Loucy (cell line): ENCODE data around the gene UBTD2.

Experiments
- EZH2phosphoT487 ChIP-seq: fragments of 200-600 bp; IDR thresholded peaks from 2 replicates; pipeline ENCODE4 v1.6.1; 2018; ENCODE audit warnings: antibody characterized with exemption, mild to moderate bottlenecking, moderate library complexity, borderline replicate concordance
- TF ChIP-seq, protein P1 (sequence below): fragments of 200-600 bp; sonication (generic); conservative IDR thresholded peaks from 2 replicates; pipeline ENCODE4 v1.5.1; 2014; ENCODE audit warnings: mild to moderate bottlenecking, antibody characterized with exemption, low read length

DNA sequence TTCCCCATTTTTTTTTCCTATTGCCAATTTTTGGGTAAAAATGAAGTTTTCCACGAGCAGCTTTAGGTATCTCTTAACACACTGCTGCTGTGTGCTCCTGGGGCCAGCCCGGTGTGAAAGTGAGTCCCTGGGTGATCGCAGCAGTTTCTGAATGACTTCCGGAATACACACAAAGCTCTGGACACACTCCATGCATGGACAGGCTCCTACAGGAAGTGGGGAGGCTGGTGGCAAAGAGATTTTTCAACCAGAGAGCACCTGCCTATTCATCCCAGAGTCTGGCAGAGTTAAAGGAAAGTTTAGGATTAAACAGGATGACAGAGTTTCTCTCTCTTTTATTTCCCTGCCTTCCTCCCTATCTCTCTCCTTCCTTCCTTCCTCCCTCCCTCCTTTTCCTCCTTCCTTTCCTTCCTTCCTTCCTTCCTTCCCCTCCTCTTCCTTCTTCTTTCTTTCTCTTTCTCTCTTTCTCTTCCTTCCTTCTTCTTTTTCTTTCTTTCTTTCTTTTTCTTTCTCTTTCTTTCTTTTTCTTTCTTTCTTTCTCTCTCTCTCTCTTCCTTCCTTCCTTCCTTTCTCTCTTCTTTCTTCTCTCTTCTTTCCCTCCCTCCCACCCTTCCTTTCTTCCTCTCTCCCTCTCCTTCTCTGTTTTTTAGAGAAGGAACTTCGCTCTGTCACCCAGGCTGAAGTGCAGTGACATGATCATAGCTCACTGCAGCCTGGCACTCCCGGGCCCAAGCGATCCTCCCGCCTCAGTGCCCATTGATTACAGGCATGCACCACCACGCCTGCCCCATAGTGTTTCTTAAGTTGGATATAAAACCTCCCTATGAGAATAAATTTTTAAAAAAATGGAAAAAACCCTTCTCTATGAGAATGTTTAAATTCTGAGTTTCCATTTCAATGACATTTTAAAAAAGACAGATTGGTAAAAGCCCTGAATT, 38.7 kb upstream of the UBTD2 start:
- TF ChIP-seq, protein P1, sequence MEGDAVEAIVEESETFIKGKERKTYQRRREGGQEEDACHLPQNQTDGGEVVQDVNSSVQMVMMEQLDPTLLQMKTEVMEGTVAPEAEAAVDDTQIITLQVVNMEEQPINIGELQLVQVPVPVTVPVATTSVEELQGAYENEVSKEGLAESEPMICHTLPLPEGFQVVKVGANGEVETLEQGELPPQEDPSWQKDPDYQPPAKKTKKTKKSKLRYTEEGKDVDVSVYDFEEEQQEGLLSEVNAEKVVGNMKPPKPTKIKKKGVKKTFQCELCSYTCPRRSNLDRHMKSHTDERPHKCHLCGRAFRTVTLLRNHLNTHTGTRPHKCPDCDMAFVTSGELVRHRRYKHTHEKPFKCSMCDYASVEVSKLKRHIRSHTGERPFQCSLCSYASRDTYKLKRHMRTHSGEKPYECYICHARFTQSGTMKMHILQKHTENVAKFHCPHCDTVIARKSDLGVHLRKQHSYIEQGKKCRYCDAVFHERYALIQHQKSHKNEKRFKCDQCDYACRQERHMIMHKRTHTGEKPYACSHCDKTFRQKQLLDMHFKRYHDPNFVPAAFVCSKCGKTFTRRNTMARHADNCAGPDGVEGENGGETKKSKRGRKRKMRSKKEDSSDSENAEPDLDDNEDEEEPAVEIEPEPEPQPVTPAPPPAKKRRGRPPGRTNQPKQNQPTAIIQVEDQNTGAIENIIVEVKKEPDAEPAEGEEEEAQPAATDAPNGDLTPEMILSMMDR, result no peak
- TF ChIP-seq EZH2phosphoT487, result no peak
